Pancreas (tissue), 10 donors: ENCODE results near the gene ITPR1. TPM values are rescaled to one million over a fixed set of nuclear protein-coding genes. Genes with fewer than 3 reads are reported as not detected.

Experiments used
- ATAC-seq, 4 donors: fragments of 200-7000 bp; cut with Tn5 transposase; one replicate each; pipeline versions ENCODE4 v1.8.0 to v1.9.1; 2020; ENCODE audit warnings: mild to moderate bottlenecking in 4 of 4, moderate library complexity in 4 of 4
- DNase-seq, 6 donors: peaks; one replicate each; pipeline ENCODE4 v3.0.0-alpha.2; 2020
- FAIRE-seq: peaks from 2 replicates; lab custom pipeline; 2012; peaks lifted over from hg19 to GRCh38; lab: Jason Lieb, UNC
- H3K27ac ChIP-seq, 4 donors: fragments of 200-600 bp; sonication (generic); 1 replicate in 3 of 4; 2 replicates in 1 of 4; pipeline versions ENCODE4 v1.5.0 to v1.8.0; 2020
- H3K27me3 ChIP-seq, 4 donors: fragments of 200-600 bp; one replicate each; pipeline ENCODE4 v1.8.0; 2021
- H3K36me3 ChIP-seq, 3 donors: fragments of 200-600 bp; sonication (generic) in 1 of 3; one replicate each; pipeline versions ENCODE4 v1.5.0 to v1.8.0; 2020 to 2021
- H3K4me1 ChIP-seq, 3 donors: fragments of 200-600 bp; one replicate each; pipeline ENCODE4 v1.8.0; 2021
- H3K4me3 ChIP-seq, 4 donors: fragments of 200-600 bp; sonication (generic) in 2 of 4; one replicate each; pipeline versions ENCODE4 v1.5.0 to v1.8.0; 2020 to 2021
- H3K9me3 ChIP-seq, 4 donors: fragments of 200-600 bp; one replicate each; pipeline ENCODE4 v1.8.0; 2021
- WGBS, 2 donors: extraction: QIAGEN DNeasy Blood & Tissue Kit; methylation state at CpG; one replicate each; pipeline ENCODE4 v1.1.7; 2013; 5-methylcytosine and 5-hydroxymethylcytosine counted together
- intact Hi-C, 3 donors: fragments of 100-400 bp; cut with DNase I; formaldehyde crosslinking; loops; one replicate each; pipeline versions ENCODE4 v1.11.1 to v1.14.2; 2022
- polyA plus RNA-seq, 2 donors: library from polyadenylated mRNA; stranded (reverse); fragments of 200-250 nt; gene quantifications; one replicate each; pipeline ENCODE4 v1.2.3, GENCODE V29; 2013
- total RNA-seq, 6 donors: library from RNA; stranded (reverse); fragmentation: NEBNext Ultra II Directional in 4 of 6; extraction: Animal tissue kit (Norgen Biotek cat#: 25700) in 4 of 6; gene quantifications; one replicate each; pipeline versions ENCODE4 v1.2.1 to v1.2.4, GENCODE V29; 2021 to 2023
- TF ChIP-seq, protein P1 (sequence below), 4 donors: fragments of 200-600 bp; sonication (generic) in 3 of 4; IDR thresholded peaks; one replicate each; pipeline versions ENCODE4 v1.5.0 to v1.8.0; 2021; ENCODE audit warnings: antibody characterized with exemption in 4 of 4
- donor health status: healthy with polysubstance abuse.
- donor health status: DM: no; HTN: no; CAD: no; lungs with moderate emphysema.
- donor health status: DM: no; HTN: no; CAD: no.
- donor health status: control.
- donor health status: control.
- donor health status: Bipolar disorder and iron deficiency.
- donor health status: DM: yes; HTN: yes; CAD: no.
- donor health status: DM: no; HTN: no; CAD: no.
- donor health status: DM: no; HTN: no; CAD: no.
- donor health status: DM: yes; HTN: yes; CAD: no.

Gene ITPR1
- total and polyA plus RNA-seq, 8 donors, result 4.5 to 19.1 (median 10.1) TPM

- Histone ChIP-seq H3K4me1 (peaks cover 6 to 19% (median 18%) of the 10 kb centered on the region in 3 donors), H3K36me3 (no peaks in the 10 kb centered on the region), H3K27ac (no peak overlapping the region), H3K9me3 (no peaks in the 10 kb centered on the region), H3K27me3 (no peaks in the 10 kb centered on the region), H3K4me3 (no peak overlapping the region)
- 85 to 86% methylated on average over 10 of the region's 10 CpGs for WGBS, 2 donors
- FAIRE-seq (no peak), ATAC-seq (no peak), DNase-seq (no peak)
- intact Hi-C loops, result no loop called here
- TF ChIP-seq, protein P1, sequence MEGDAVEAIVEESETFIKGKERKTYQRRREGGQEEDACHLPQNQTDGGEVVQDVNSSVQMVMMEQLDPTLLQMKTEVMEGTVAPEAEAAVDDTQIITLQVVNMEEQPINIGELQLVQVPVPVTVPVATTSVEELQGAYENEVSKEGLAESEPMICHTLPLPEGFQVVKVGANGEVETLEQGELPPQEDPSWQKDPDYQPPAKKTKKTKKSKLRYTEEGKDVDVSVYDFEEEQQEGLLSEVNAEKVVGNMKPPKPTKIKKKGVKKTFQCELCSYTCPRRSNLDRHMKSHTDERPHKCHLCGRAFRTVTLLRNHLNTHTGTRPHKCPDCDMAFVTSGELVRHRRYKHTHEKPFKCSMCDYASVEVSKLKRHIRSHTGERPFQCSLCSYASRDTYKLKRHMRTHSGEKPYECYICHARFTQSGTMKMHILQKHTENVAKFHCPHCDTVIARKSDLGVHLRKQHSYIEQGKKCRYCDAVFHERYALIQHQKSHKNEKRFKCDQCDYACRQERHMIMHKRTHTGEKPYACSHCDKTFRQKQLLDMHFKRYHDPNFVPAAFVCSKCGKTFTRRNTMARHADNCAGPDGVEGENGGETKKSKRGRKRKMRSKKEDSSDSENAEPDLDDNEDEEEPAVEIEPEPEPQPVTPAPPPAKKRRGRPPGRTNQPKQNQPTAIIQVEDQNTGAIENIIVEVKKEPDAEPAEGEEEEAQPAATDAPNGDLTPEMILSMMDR (IDR thresholded peaks at IDR 0.05), result no peak
Observed at GRCh38 chr3:4894891-4895530, 401.9 kb downstream of the ITPR1 start.

- H3K4me3 ChIP-seq, result no peak overlapping the region
- DNase-seq (no peak), ATAC-seq (peak in 2 of 4 donors; percentile 11 to 42), FAIRE-seq (no peak)
- H3K27ac ChIP-seq, result no peak overlapping the region
- no peaks in the 10 kb centered on the region for H3K9me3 ChIP-seq
- 79 to 80% methylated on average over 3 of the region's 3 CpGs for WGBS, 2 donors
- peaks cover 6 to 22% (median 21%) of the 10 kb centered on the region in 3 donors for H3K4me1 ChIP-seq
- TF ChIP-seq, protein P1 (IDR thresholded peaks at IDR 0.05), result no peak
- H3K36me3 ChIP-seq, result no peaks in the 10 kb centered on the region
- no peaks in the 10 kb centered on the region for H3K27me3 ChIP-seq
- intact Hi-C loops, result no loop called here
Observed at GRCh38 chr3:4895838-4896237, 402.7 kb downstream of the ITPR1 start.

Other genes with a start within 250 kb of the ITPR1 start
- gene SETMAR, start 190.0 kb upstream of the ITPR1 start, total RNA-seq, result 1 to 10 TPM; 4.1 to 9.9 (median 8.1) TPM
- gene SETMAR, start 190.0 kb upstream of the ITPR1 start, polyA plus RNA-seq, result 10 to 100 TPM in 1 of 2 donors, 1 to 10 TPM in 1; 9.7 to 11.7 TPM
- 10 to 100 TPM; 10.3 to 25.8 (median 12.6) TPM for gene SUMF1, start 26.1 kb upstream of the ITPR1 start, total RNA-seq
- gene SUMF1, start 26.1 kb upstream of the ITPR1 start, polyA plus RNA-seq, result 10 to 100 TPM in 1 of 2 donors, 1 to 10 TPM in 1; 7.1 to 15.5 TPM